B cell (primary cell): ENCODE data around the gene SPATA6L. TPM values are rescaled to one million over a fixed set of nuclear protein-coding genes. Genes with fewer than 3 reads are reported as not detected.

Experiments
- ATAC-seq: fragments of 200-7000 bp; cut with Tn5 transposase; one replicate; pipeline ENCODE4 v1.10.0; 2021; ENCODE audit warnings: low read depth, mild to moderate bottlenecking, moderate number of reproducible peaks, moderate library complexity
- CTCF ChIA-PET: fragments of 350-600 bp; sonication (Branson Sonifier 250); formaldehyde crosslinking; loops from one replicate; lab custom pipeline; 2021; ENCODE audit warnings: antibody characterized with exemption, inconsistent platforms; lab: Charles Lee
- POLR2A ChIA-PET: fragments of 350-600 bp; sonication (Branson Sonifier 250); formaldehyde crosslinking; loops from one replicate; lab custom pipeline; 2021; ENCODE audit warnings: antibody characterized with exemption; lab: Charles Lee
- DNase-seq: peaks from one replicate; pipeline ENCODE4 v3.0.0; 2013
- H2AFZ ChIP-seq: 2 replicates; pipeline ENCODE4 v1.6.1; 2012; ENCODE audit warnings: mild to moderate bottlenecking, low read depth, low read length; ENCODE audit not compliant: insufficient read depth, poor library complexity, severe bottlenecking
- H3K27ac ChIP-seq, 2 donors: 1 replicate in 1 of 2; 2 replicates in 1 of 2; pipeline ENCODE4 v1.5.1; 2012 to 2013; ENCODE audit warnings: low read length in 2 of 2, mild to moderate bottlenecking in 2 of 2, moderate library complexity in 1 of 2
- H3K27me3 ChIP-seq, 4 experiments: fragments of 200-600 bp in 1 of 4; sonication (generic) in 1 of 4; replicated peaks in 1 of 4; 1 replicate in 2 of 4; 2 replicates in 2 of 4; pipeline versions ENCODE4 v1.6.1 to v1.7.0; 2013 to 2016; ENCODE audit warnings: low read length in 3 of 4, mild to moderate bottlenecking in 2 of 4, mixed read lengths in 1 of 4, moderate library complexity in 1 of 4; ENCODE audit not compliant: insufficient read depth in 4 of 4, control insufficient read depth in 3 of 4; ENCODE audit errors: control extremely low read depth in 1 of 4
- H3K36me3 ChIP-seq, 2 experiments: replicated peaks in 1 of 2; 1 replicate in 1 of 2; 2 replicates in 1 of 2; pipeline versions ENCODE4 v1.6.1 to v1.7.1; 2013; ENCODE audit warnings: low read length in 1 of 2; ENCODE audit not compliant: insufficient read depth in 2 of 2, control insufficient read depth in 1 of 2; ENCODE audit errors: control extremely low read depth in 1 of 2, extremely low read depth in 1 of 2
- H3K4me1 ChIP-seq, 2 donors: fragments of 200-600 bp in 1 of 2; sonication (generic) in 1 of 2; 1 replicate in 1 of 2; 2 replicates in 1 of 2; pipeline versions ENCODE4 v1.5.1 to v1.6.1; 2013 to 2017; ENCODE audit warnings: low read length in 2 of 2; ENCODE audit not compliant: control insufficient read depth in 2 of 2, insufficient read depth in 2 of 2
- H3K4me2 ChIP-seq: replicated peaks from 2 replicates; pipeline ENCODE3; 2012; ENCODE audit warnings: mild to moderate bottlenecking, low read depth, low read length; ENCODE audit not compliant: poor library complexity, severe bottlenecking
- H3K4me3 ChIP-seq, 5 experiments: fragments of 200-600 bp in 1 of 5; sonication (generic) in 1 of 5; 1 replicate in 3 of 5; 2 replicates in 2 of 5; pipeline versions ENCODE4 v1.5.1 to v1.7.0; 2011 to 2016; ENCODE audit warnings: low read length in 4 of 5, mild to moderate bottlenecking in 4 of 5, low read depth in 2 of 5, control low read depth in 1 of 5, moderate library complexity in 1 of 5; ENCODE audit not compliant: insufficient read depth in 1 of 5; ENCODE audit errors: control extremely low read depth in 1 of 5, extremely low read depth in 1 of 5
- H3K79me2 ChIP-seq: fragments of 200-600 bp; sonication (generic); one replicate; pipeline ENCODE4 v1.6.0; 2016; ENCODE audit warnings: low read length; ENCODE audit not compliant: control insufficient read depth, insufficient read depth
- H3K9ac ChIP-seq: fragments of 200-600 bp; sonication (generic); 2 replicates; pipeline ENCODE4 v1.6.1; 2017; ENCODE audit warnings: mild to moderate bottlenecking, low read length, moderate library complexity
- H3K9me3 ChIP-seq, 3 donors: one replicate each; pipeline versions ENCODE4 v1.6.1 to v1.7.1; 2013; ENCODE audit warnings: low read length in 2 of 3; ENCODE audit not compliant: control insufficient read depth in 2 of 3, insufficient read depth in 1 of 3; ENCODE audit errors: control extremely low read depth in 1 of 3
- H4K20me1 ChIP-seq: 2 replicates; pipeline ENCODE4 v1.6.0; 2012; ENCODE audit warnings: mild to moderate bottlenecking, low read length; ENCODE audit not compliant: insufficient read depth, control insufficient read depth, poor library complexity, severe bottlenecking
- H3K27ac Mint-ChIP-seq: one replicate; pipeline ENCODE4 v1.8.0; 2021; ENCODE audit warnings: mixed read lengths
- H3K27me3 Mint-ChIP-seq: one replicate; pipeline ENCODE4 v1.8.0; 2021; ENCODE audit warnings: mixed read lengths
- H3K4me1 Mint-ChIP-seq: one replicate; pipeline ENCODE4 v1.8.0; 2021; ENCODE audit warnings: mixed read lengths
- H3K4me3 Mint-ChIP-seq: one replicate; pipeline ENCODE4 v1.8.0; 2021; ENCODE audit warnings: mixed read lengths
- H3K9me3 Mint-ChIP-seq: one replicate; pipeline ENCODE4 v1.8.0; 2022; ENCODE audit warnings: mixed read lengths; ENCODE audit not compliant: insufficient read depth
- CTCF ChIP-seq: fragments of 200-600 bp; IDR thresholded peaks from one replicate; pipeline ENCODE4 v1.8.0; 2022; ENCODE audit warnings: antibody characterized with exemption, mild to moderate bottlenecking
- EZH2 ChIP-seq: IDR thresholded peaks from 2 replicates; pipeline ENCODE4 v1.6.1; 2012; ENCODE audit warnings: borderline replicate concordance, low read depth, mild to moderate bottlenecking, moderate library complexity, low read length; ENCODE audit not compliant: insufficient read depth, poor library complexity, severe bottlenecking
- WGBS: methylation state at CpG from one replicate; pipeline ENCODE4 v1.1.5; 2013; ENCODE audit warnings: missing lambda C conversion rate; ENCODE audit not compliant: insufficient coverage; 5-methylcytosine and 5-hydroxymethylcytosine counted together
- intact Hi-C: fragments of 100-400 bp; cut with micrococcal nuclease; formaldehyde crosslinking; loops from one replicate; pipeline ENCODE4 v1.10.0; 2022
- polyA plus RNA-seq: library from polyadenylated mRNA; depleted of rRNA; stranded (reverse); fragments of >200 nt; gene quantifications from 2 replicates; pipeline ENCODE4 v1.2.3, GENCODE V29; 2012
- total RNA-seq, 2 donors: library from RNA; stranded (reverse); fragments of 120-200 nt in 1 of 2; gene quantifications; 1 replicate in 1 of 2; 2 replicates in 1 of 2; pipeline versions ENCODE4 v1.2.3 to v1.2.4, GENCODE V29; 2013 to 2022

Gene SPATA6L
- total and polyA plus RNA-seq, 2 donors (not counting 1 experiment from before 2014, with no cell fraction given) = 0.09 to 1.2 TPM

- Histone ChIP-seq H3K27me3 (peaks cover 0 to 3% (median 0%) of the 10 kb centered on the region in 4 experiments), H2AFZ (no peak overlapping the region), H4K20me1 (no peaks in the 10 kb centered on the region), H3K9me3 (peaks cover 0 to 4% (median 3%) of the 10 kb centered on the region in 3 donors), H3K4me3 (no peak overlapping the region), H3K9ac (no peak overlapping the region), H3K4me1 (peaks cover 0 to 4% of the 10 kb centered on the region in 2 donors), H3K4me2 (no peak overlapping the region), H3K36me3 (no peaks in the 10 kb centered on the region), H3K79me2 (no peaks in the 10 kb centered on the region), H3K27ac (no peak overlapping the region)
- CTCF ChIA-PET = no interaction called here
- POLR2A ChIA-PET = no interaction called here
- DNase-seq = no peak
- intact Hi-C loops = loop anchor here (5.0 kb wide), 1 partner anchor 152 kb away; no protein-coding TSS in a partner anchor
- no peak for ATAC-seq
- Mint-ChIP-seq H3K27ac (no peak overlapping the region), H3K4me1 (peaks cover 9% of the 10 kb centered on the region), H3K4me3 (no peak overlapping the region), H3K27me3 (no peaks in the 10 kb centered on the region), H3K9me3 (no peaks in the 10 kb centered on the region)
- WGBS = no CpG with 5 or more reads among the region's 1 CpG
- TF ChIP-seq CTCF (no peak), EZH2 (no peak)
Measured at GRCh38 chr9:4600368-4600767, 65.9 kb downstream of the SPATA6L start.

- TF ChIP-seq CTCF (no peak), EZH2 (no peak)
- Mint-ChIP-seq H3K9me3 (no peaks in the 10 kb centered on the region), H3K27ac (no peak overlapping the region), H3K4me1 (peaks cover 9% of the 10 kb centered on the region), H3K4me3 (no peak overlapping the region), H3K27me3 (peaks cover 7% of the 10 kb centered on the region)
- Histone ChIP-seq H3K27me3 (peaks cover 0 to 3% (median 0%) of the 10 kb centered on the region in 4 experiments), H3K9ac (no peak overlapping the region), H3K4me2 (peak overlapping the region; percentile 20), H3K79me2 (no peaks in the 10 kb centered on the region), H3K4me1 (peaks cover 0 to 4% of the 10 kb centered on the region in 2 donors), H3K4me3 (no peak overlapping the region), H3K27ac (no peak overlapping the region), H3K36me3 (no peaks in the 10 kb centered on the region), H4K20me1 (no peaks in the 10 kb centered on the region), H2AFZ (peak overlapping the region; percentile 46), H3K9me3 (peaks cover 0 to 4% (median 3%) of the 10 kb centered on the region in 3 donors)
- DNase-seq = peak; percentile 17
- WGBS = 60% methylated on average over 2 of the region's 11 CpGs
- intact Hi-C loops = no loop called here
- no peak for ATAC-seq
- ChIA-PET CTCF (interaction anchor here (1.0 kb wide), 1 partner anchor 8 kb away, joined by 3 read pairs; no protein-coding TSS in a partner anchor), POLR2A (no interaction called here)
Measured at GRCh38 chr9:4596165-4596922, 69.9 kb downstream of the SPATA6L start.
